ENCODE data around the gene SMARCA1. TPM values are rescaled to one million over a fixed set of nuclear protein-coding genes. Genes with fewer than 3 reads are reported as not detected.

Gene SMARCA1
- total RNA-seq, 2 donors from 2014 or later, result 34.0 to 56.6 TPM

GRCh38 chrX:129449148-129449547, 74.1 kb downstream of the SMARCA1 start:
- H3K4me1 ChIP-seq (ENCODE audit: control insufficient read depth in 1 of 2, low read depth in 2 of 2), result no peaks in the 10 kb centered on the region
- no peak overlapping the region for H3K4me3 ChIP-seq
- ATAC-seq (ENCODE audit: insufficient number of reproducible peaks, low FRiP score, low read depth), result no peak
- DNase-seq (ENCODE audit: low spot score), result no peak
- H3K36me3 ChIP-seq, result no peaks in the 10 kb centered on the region
- H3K27ac ChIP-seq, result no peak overlapping the region
- H3K9me3 ChIP-seq, result no peaks in the 10 kb centered on the region
- TF ChIP-seq CTCF (IDR thresholded peaks at IDR 0.05), result no peak
- no peaks in the 10 kb centered on the region for H3K27me3 ChIP-seq (replicated peaks; ENCODE audit: insufficient read depth)

- no peaks in the 10 kb centered on the region for H3K27me3 ChIP-seq (replicated peaks; ENCODE audit: insufficient read depth)
- H3K27ac ChIP-seq, result no peak overlapping the region
- H3K4me3 ChIP-seq, result no peak overlapping the region
- H3K9me3 ChIP-seq, result no peaks in the 10 kb centered on the region
- no peak for TF ChIP-seq CTCF (IDR thresholded peaks at IDR 0.05)
- ATAC-seq (ENCODE audit: insufficient number of reproducible peaks, low FRiP score, low read depth) (no peak), DNase-seq (ENCODE audit: low spot score) (no peak)
- H3K36me3 ChIP-seq, result no peaks in the 10 kb centered on the region
- no peaks in the 10 kb centered on the region for H3K4me1 ChIP-seq (ENCODE audit: control insufficient read depth in 1 of 2, low read depth in 2 of 2)
These were observed 77.9 kb downstream of the SMARCA1 start for GRCh38 chrX:129445436-129445835.

GRCh38 chrX:129433945-129434344, 89.3 kb downstream of the SMARCA1 start:
- Histone ChIP-seq H3K27ac (no peak overlapping the region), H3K4me3 (no peak overlapping the region), H3K27me3 (replicated peaks; ENCODE audit: insufficient read depth) (no peaks in the 10 kb centered on the region), H3K4me1 (ENCODE audit: control insufficient read depth in 1 of 2, low read depth in 2 of 2) (no peaks in the 10 kb centered on the region), H3K36me3 (no peaks in the 10 kb centered on the region), H3K9me3 (no peaks in the 10 kb centered on the region)
- TF ChIP-seq CTCF (IDR thresholded peaks at IDR 0.05), result no peak
- ATAC-seq (ENCODE audit: insufficient number of reproducible peaks, low FRiP score, low read depth) (no peak), DNase-seq (ENCODE audit: low spot score) (no peak)

GRCh38 chrX:129433461-129433860, 89.8 kb downstream of the SMARCA1 start:
- no peaks in the 10 kb centered on the region for H3K9me3 ChIP-seq
- DNase-seq (ENCODE audit: low spot score), result no peak
- no peaks in the 10 kb centered on the region for H3K4me1 ChIP-seq (ENCODE audit: control insufficient read depth in 1 of 2, low read depth in 2 of 2)
- no peaks in the 10 kb centered on the region for H3K27me3 ChIP-seq (replicated peaks; ENCODE audit: insufficient read depth)
- H3K4me3 ChIP-seq, result no peak overlapping the region
- H3K27ac ChIP-seq, result no peak overlapping the region
- TF ChIP-seq CTCF (IDR thresholded peaks at IDR 0.05), result no peak
- H3K36me3 ChIP-seq, result no peaks in the 10 kb centered on the region
- no peak for ATAC-seq (ENCODE audit: insufficient number of reproducible peaks, low FRiP score, low read depth)

GRCh38 chrX:129427267-129427666, 96.0 kb downstream of the SMARCA1 start:
- TF ChIP-seq CTCF (IDR thresholded peaks at IDR 0.05), result no peak
- no peak overlapping the region for H3K27ac ChIP-seq
- peaks cover 2% of the 10 kb centered on the region for H3K36me3 ChIP-seq
- H3K4me3 ChIP-seq, result no peak overlapping the region
- H3K4me1 ChIP-seq (ENCODE audit: control insufficient read depth in 1 of 2, low read depth in 2 of 2), result no peaks in the 10 kb centered on the region
- no peak for DNase-seq (ENCODE audit: low spot score)
- H3K9me3 ChIP-seq, result peaks cover 7% of the 10 kb centered on the region
- no peaks in the 10 kb centered on the region for H3K27me3 ChIP-seq (replicated peaks; ENCODE audit: insufficient read depth)
- ATAC-seq (ENCODE audit: insufficient number of reproducible peaks, low FRiP score, low read depth), result no peak

Measured in thoracic aorta (tissue), 2 donors.